Ureter (tissue), 1 donor: ENCODE measurements around the gene CDH4. TPM values are rescaled to one million over a fixed set of nuclear protein-coding genes. Genes with fewer than 3 reads are reported as not detected.

Experiments used
- DNase-seq: peaks from one replicate; pipeline ENCODE4 v3.0.0-alpha.2; 2020; ENCODE audit warnings: low spot score
- total RNA-seq: library from RNA; stranded (reverse); gene quantifications from one replicate; pipeline ENCODE4 v1.2.4, GENCODE V29; 2023
- donor health status: DM: yes; HTN: yes; CAD: no.

The CDH4 gene
- total RNA-seq, 1 donor from 2014 or later, result 0.26 TPM

DNA sequence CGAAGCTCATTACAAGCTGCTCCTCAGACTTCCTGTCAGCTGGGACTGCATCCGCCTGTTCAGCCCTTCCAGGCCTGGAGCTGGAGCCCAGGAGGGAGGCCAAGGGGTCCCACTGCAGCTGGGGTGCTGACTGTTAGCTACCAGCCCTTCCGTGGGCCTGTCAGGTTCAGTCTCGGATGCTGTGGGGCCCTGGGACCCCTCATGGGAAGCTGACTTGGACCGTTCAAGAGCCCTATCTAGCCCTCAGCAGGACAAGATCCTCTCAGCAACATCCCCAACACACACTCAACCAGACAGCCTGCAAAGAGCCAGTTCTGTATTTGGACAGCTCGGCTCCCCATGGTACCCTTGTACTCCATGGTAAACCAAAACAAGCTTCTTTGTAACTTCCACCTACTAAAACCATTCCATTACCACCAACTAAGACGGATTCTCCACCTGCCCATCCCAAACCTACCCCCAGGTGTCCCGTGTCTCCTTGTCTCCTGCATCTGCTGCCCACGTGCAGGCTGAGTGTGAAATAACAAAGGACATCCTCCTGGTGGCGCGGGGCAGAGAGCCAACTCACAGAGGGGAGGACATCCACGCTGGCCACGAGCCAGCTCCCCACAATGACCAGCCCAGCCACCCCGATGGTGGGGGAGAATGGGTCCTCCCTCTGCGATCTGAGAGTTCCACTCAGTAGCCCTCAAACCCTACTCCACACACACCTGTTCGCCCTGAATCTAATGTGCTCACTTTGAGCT is 702.4 kb downstream of the CDH4 start:
- peak; percentile 29 for DNase-seq

DNA sequence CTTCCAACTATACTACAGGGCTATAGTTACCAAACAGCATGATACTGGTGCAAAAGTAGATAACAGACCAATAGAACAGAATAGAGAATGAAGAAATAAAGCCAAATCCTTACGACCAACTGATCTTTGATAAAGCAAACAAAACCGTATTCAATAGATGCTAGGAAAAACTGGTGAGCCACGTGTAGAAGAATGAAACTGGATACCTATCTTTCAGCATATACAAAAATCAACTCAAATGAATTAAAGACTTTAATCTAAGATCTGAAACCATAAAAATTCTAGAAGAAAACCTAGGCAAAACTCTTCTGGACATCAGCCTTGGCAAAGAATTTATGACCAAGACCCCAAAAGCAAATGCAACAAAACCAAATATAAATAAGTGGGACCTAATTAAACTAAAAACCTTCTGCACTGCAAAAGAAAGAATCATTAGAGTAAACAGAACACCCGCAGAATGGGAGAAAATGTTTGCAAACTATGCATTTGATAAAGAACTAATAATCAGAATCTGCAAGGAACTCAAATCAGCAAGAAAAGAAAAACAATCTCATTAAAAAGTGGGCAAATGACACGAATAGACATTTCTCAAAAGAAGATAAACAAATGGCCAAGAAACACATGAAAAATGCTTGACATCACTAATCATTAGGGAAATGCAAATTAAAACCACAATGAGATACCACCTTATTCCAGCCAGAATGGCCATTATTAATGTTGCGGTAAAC is 703.8 kb downstream of the CDH4 start:
- DNase-seq, result no peak

DNA sequence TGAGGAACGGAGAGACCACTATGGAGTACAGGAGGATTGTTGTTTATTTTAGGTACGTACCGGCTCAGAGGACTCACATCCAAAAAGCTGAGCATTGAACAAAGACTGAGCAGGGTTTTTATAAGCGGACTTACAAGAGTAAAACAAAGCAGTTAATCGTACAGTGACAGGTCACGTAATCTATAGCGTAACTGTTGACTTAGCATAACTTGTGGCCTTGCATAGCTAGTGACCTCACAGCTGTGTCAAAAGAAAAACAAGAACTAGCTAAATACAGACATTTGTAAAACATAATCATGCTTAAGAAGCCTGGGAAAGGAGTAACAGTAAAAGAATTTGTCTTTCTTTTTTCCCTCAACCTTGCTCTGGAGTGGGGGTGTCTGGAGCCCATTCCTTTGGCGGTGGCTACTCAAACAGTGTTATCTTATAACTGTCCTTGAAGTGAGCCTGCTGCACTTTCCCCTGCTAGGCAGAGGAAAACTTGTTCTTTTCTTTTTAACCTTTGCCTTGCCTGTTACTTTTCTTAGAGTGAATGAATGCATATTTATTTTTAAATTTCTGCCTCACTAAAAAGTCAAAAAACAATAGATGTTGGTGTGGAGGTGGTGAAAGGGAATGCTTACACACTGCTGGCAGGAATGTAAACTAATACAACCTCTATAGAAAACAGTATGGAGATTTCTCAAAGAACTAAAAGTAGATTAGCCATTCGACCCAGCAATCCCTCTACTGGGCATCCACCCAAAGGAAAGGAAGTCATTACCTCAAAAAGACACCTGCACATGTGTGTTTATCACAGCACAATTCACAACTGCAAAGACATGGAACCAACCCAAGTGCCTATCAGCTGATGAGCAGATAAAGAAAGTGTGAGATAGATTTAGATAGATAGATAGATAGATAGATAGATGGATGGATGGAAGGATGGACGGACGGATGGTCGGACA is 704.6 kb downstream of the CDH4 start:
- DNase-seq, result no peak

DNA sequence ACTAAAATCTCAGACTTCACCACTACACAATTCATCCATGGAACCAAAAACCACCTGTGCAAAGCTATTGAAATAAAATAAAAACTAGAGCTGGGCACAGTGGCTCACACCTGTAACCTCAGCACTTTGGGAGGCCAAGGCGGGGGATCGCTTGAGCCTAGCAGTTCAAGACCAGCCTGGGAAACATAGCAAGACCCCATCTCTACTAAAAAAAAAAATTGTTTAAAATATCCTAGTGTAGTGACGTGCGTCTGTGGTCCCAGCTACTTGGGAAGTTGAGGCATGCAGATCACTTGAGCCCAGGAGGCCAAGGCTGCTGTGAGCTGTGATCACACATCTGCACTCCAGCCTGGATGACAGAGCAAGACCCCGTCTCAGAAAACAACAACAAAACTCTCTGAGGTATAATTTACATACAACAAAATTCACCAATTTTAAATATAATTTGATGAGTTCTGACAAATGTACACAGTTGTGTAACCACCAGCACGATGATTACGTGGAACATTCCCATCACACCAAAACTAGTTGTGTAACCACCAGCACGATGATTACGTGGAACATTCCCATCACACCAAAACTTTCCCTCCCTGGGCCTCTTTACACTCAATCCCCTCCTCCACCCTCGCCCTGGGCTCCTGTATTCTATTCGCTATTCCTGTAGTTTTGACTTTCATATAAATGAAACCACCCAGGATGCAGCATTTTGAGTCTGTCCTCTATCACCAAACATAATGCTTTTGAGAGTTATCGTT is 706.1 kb downstream of the CDH4 start:
- DNase-seq, result no peak

DNA sequence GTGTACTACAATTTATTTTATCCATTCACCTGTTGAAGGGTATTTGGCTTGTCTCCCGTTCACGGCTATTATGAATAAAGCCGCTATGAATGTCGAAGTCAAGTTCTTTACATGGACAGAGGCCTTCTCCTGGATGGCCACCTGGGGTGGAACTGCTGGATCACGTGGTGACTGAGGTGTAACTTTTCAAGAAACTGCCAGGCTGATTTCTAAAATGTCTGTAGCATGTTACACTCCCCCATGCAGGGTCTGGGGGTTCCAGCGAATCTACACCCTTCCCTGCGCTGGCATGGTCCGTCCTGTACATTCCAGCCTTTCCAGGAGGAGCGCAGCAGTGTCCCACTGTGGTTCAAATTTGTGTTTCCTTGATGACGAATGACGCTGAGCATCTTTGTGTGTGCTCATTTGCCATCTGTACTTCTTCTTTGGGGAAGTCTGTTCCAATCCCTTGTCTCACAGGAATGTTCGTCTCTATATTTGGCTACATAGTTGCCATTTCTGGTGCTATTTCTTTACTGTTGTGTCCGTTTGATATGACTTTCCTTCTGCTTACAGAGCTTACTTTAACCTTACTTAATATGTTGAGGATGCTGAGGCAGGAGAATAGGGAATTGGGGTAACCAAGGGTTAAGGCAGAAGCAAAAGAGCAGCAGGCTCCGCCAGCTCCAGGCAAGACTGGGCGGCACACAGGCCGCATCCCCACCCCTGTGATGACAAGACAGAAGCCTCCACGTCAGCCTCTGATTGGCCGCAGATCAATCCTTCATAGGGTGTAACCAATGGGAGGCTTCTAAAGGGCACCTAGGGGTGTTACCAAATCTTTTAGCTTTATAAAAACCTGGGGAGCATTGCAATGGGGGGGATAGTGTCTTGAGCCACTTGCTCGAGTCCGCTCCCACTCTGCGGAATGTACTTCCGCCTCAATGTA is 707.0 kb downstream of the CDH4 start:
- no peak for DNase-seq

DNA sequence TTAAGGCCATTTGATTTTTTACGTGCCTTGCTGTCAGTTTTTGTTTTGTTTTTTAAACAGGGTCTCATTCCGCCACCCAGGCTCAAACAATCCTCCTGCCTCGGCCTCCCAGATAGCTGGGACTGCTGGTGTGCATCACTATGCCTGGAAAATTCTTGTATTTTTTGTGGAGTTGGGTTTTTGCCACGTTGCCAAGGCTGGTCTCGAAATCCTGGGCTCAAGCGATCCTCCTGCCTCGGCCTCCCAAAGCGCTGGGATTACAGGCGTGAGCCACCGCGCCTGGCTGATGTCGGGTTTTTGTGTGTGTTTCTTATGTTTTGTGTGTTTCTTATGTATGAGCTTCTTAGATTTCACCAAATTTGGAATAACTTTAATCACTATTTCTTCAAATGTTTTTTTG is 708.8 kb downstream of the CDH4 start:
- no peak for DNase-seq

DNA sequence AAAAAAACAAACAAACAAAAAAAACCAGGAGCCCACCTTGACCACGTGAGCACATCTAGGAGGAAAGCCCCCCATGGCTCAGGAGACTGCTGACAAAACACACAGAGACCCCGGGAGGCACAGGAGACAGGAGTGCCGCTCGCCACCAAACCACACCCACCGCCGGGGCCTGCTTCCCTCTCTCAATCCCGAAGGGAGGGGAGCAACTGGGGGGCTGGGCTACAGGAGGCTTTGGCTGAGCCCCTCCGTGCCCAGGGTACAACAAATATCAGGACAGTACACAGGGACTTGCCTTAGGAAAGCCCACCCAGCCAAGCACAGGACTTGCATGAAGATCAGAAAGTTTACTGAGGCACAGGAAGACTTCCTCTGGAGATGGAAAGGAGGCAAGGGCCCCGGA is 711.1 kb downstream of the CDH4 start:
- DNase-seq, result peak; percentile 36

DNA sequence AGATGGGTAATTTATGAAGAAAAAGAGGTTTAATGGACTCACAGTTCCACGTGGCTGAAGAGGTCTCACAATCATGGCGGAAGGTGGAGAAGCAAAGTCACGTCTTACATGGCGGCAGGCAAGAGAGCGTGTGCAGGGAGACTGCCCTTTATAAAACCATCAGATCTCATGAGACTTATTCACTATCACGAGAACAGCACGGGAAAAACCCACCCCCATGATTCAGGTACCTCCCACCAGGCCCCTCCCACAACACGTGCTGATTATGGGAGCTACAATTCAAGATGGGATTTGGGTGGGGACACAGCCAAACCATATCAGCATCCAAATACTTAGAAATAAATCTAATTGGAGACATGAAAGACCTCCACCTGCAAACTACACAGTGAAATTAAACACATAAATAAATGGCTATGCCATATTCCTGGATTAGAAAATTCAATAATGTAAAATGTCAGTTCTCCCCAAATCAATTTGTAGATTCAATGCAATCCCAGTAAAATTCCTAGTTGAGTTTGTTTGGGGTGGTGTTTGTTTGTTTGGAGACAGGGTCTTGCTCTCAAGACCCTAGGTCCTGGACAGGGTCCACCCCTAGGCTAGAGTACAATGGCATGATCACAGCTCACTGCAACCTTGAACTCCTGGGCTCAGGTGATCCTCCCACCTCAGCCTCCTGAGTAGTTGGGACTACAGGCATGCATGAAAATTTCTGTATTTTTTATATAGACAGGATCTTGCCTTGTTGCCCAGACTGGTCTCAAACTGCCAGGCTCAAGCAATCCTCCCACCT is 712.0 kb downstream of the CDH4 start:
- no peak for DNase-seq

DNA sequence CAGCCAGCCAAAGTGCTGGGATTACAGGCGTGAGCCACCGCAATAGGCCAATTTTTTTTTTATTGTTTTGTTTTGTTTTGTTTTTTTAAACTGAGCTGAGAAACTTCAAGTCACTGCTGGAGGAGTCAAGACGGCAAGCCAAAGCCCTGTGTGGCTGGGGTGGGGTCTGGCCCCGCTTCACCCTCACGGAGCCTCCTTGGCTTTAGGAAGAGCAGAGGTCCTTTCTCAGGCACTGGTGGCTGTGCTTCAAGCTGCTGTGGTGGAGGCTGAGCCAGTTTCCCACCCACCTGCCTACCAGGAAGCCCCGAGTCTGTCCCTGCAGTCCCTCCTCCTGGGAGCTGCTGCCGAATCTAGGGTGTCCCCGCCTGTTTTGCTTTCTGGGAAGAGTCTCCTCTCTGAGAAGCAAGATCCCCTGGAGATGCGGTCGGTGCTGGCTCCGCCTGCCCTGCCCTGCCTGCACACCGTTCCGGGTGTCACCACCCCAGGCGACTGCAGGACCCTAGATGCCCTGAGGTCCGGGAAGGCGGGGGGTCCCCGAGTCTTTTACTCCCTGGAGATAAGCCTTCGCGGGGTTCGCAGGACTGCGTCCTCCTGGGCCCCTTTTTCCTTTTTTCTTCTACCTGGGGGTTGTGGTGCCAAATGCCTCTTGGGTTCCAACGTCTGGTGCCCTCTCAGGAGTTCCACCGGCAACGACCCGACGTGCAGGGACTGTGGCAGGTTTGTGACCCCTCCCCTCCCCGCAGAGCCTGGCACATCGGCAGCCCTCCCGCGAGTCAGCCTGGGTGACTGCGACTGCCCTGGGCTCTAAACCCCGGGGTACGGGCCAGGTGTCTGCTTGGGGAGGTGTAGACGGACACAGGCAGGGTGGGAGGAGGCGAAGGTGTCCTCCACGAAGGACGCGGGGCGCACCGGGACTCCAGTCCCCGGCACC is 712.9 kb downstream of the CDH4 start:
- peak; percentile 37 for DNase-seq

DNA sequence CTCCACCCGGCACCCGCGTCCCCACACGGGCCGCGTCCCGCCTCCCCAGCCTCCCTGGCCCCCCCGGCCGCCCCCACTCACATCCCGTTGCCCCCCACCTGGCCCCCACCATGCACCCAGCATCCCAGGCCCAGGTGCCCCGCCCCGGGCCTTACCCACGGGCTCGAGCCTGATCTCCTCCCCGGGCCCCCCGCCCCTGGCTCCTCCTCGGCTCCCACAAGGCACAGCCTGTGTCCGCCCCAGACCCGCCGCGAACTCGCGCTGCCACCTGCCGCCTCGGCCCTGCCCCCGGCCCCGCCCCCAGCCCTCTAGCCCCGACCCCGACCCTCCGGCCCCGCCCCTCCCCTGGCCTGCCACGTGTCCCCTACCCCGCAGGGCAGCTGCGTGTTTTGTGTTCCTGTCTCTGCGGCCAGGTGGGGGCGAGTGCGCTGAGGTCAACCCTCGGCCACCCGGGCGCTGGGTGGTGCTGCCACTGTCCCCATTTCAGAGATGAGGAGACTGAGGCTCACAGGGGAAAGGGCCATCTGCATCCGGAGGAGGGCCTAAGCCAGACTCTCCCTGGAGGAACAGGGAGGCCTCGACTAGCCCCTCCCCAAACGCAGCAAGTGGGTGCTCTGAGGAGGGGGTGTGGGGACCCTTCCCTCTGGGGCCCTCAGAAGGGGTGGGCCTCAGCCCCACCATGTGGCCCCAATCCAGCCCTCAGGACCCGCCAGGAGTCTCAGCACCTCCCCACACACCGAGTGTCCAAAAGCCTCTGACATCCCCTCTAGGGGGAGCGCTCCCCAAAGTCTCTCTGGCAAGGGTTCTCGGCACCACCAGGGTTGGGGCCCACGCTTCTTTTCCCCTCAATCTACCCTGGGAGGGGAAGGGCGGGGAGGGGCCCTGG is 713.8 kb downstream of the CDH4 start:
- DNase-seq, result peak; percentile 38

DNA sequence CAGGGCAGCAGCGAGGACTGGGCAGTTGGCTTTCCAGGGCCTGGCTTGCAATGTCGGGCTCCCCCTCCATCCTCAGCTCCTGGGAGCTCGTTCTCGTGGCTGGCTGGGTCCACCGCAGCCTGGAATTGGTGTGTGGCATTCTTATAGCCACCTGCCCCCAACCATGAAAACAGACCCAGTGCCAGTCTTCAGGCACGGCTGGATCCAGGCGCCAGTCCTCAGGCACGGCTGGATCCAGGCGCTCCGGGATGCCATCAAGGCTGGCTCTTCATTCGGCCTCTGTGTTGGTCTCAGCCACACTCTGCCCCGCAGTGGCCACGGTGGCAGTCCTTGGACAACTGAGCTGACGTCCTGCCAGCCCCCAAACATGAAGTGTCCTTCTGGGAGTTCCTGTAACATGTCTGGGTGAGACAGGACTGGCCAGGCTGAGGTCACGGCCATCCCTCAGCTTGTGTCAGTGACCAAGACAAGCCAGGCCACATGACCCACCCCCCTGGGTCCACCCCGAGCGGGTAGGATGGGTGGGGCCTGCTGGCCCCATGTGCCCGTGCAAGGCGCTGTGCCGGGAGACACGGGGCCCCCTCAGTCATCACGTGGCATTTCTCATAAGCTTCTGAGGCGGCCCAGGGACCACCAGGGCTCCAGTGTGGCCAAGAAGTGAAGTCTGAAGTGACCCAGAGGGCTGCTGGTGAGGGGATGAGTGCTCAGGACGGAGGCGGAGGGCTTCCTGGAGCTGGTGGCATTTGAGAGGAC is 714.6 kb downstream of the CDH4 start:
- DNase-seq, result peak; percentile 36

DNA sequence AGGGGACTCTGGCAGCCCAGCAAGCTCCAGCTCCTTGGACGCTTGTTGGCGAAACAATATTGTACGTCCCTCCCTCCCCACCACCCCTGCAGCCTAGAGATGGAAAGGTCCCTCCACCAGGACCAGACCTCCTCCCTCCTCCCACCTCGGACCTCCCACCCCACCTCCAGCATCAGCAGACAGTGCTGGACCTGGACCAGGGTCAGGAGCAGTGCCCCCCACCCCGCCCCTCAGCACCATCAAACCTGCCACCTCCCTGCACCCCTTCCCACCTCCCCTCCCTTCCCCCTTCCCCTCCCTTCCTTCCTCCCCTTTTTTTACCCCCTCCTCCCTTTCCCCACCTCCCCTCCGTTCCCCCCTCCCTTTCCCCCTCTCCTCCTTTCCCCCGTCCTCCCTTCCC is 715.2 kb downstream of the CDH4 start:
- DNase-seq, result peak; percentile 39

DNA sequence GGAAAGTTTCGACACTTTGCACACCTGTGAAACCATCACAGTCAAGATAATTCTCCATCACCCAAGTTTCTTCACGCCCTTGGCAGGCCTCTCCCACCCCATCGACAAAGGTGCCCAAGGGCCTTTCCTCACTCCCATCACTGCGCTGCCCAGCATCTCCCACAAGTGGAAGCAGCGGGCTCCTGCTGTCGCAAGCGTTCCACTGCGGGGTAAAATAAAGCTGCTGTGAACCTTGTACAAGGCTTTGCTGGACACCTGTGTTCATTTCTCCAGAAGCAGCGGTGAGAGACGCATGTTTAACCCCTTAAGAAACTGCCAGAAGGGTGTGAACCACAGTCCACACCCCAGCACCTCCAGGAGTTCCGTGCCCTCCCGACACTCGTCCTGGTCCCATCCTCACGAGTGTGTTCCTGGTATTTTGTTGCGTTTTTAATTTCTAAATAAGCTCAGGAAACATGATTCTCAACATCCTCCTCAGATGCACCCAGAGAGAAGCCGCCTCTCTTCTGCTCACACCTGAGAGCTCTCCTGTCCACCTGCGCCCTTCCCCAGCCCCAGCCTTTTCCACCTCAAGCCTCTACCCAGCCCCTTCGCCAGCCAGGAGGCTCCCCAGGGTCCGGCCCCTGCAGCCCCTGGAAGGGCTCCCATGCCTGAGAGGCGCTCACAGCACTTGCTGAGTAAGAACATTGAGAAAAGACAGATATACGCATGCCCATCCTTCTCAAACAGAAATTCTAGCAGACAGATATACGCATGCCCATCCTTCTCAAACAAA is 716.2 kb downstream of the CDH4 start:
- peak; percentile 34 for DNase-seq

DNA sequence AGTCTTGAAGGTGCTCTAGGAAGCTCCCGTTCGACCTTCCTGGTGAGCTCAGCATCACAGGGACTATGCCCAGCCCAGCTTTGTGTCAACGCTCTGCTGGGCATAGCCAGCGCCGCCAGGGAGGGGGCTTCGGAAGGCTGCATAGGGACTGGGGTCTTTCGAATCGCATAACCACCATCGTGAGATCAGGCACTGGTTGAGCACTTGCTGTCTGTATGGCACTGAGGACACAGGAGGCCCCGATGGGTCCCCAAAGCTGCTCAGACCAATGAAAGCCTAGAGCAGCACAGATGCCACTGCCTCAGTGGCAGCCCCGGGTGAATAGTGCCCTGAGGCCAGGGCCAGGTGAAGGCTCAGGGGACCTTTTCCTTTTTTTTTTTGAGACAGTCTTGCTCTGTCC is 716.9 kb downstream of the CDH4 start:
- peak; percentile 27 for DNase-seq

DNA sequence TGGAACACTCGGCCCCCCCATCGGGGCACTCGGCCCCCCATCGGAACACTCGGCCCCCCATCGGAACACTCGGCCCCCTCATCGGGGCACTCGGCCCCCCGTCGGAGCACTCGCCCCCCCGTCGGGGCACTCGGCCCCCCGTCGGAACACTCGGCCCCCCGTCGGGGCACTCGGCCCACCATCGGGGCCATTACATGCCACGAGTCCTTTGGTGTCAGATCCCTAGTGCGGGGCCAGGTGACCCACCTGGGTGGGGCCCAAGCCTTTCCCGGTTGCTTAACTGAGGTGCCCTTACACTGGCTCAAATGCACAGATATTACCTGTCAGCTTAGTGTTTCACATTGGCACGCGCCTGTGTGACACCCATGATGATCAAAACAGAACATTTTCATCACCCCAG is 717.7 kb downstream of the CDH4 start:
- DNase-seq, result no peak

DNA sequence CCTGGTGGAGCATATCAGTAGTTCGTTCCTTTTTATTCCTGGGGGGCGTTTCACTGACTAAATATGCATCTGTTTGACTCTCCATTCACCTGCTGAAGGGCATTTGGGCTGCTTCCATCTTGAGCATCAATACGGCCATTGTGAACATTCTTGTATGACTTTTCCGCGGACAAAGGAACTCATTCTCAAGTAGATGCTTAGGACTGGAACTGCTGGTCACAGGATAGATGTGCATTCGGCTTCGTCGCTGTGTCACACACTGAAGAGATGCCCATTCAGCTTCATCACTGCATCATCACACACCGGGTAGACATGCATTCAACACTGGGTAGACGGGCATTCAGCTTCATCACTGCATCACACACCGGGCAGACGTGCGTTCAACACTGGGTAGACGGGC is 718.3 kb downstream of the CDH4 start:
- DNase-seq, result peak; percentile 32
